ENCODE data around the gene ADGRF3. TPM values are rescaled to one million over a fixed set of nuclear protein-coding genes. Genes with fewer than 3 reads are reported as not detected.

ADGRF3 gene
- total and polyA plus RNA-seq, 2 of the 13 experiments (the other 11 are each of a cell fraction or from before 2014, with no cell fraction given), result 0.40 to 1.5 TPM

GRCh38 chr2:26346454-26347053, at the start of gene ADGRF3 (continued):
- no peak for TF ChIP-seq ZNF563 (CRISPR knock-in tag; IDR thresholded peaks at IDR 0.05)
- no peak for TF ChIP-seq POGZ (CRISPR knock-in tag; IDR thresholded peaks at IDR 0.05)
- TF ChIP-seq FOXP1 (IDR thresholded peaks at IDR 0.05), result no peak
- TF ChIP-seq FOXP1 (CRISPR knock-in tag; IDR thresholded peaks at IDR 0.05), result no peak
- TF ChIP-seq ZNF276 (CRISPR knock-in tag; IDR thresholded peaks at IDR 0.05; ENCODE audit: low read depth), result no peak
- TF ChIP-seq WIZ (CRISPR knock-in tag; IDR thresholded peaks at IDR 0.05), result 0 out of 2 replicates have a peak, but pooled peaks have one; percentile 53
- TF ChIP-seq ZNF224 (CRISPR knock-in tag; IDR thresholded peaks at IDR 0.05), result no peak
- TF ChIP-seq TAF1 (CRISPR knock-in tag; IDR thresholded peaks at IDR 0.05), result no peak
- TF ChIP-seq ZNF451 (CRISPR knock-in tag; IDR thresholded peaks at IDR 0.05), result no peak

DNA sequence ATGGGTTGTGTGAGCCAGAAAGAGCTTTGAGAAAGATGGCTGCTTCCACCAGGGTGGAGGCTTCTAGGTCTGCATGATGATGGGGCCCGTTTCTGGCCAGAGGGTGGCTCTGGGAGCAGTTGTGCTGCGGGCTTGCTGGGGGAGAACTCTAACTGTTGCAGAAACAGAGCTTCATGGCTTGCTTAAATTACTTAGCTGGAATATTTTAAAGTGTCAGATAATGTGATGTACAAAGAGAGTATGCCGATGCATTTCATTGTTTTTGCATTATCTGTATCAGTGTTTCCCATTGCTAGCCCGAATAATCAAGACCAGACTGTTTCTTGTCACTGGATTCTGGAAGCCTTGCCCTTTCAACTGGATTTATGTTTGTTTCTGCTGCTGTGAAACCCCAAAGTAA, 48.8 kb upstream of the ADGRF3 start:
- no peaks in the 10 kb centered on the region for H3K79me2 ChIP-seq (ENCODE audit: insufficient read depth, low read length)
- CTCF ChIA-PET (ENCODE audit: low intra/inter-chr PET ratio, low total read pairs), result no interaction called here
- BruUV-seq (replicated peaks), result no TSS peak
- 89% methylated on average over 4 of the region's 4 CpGs for WGBS (ENCODE audit: low lambda C conversion rate)
- H3K27ac ChIP-seq (ENCODE audit: extremely low read length, insufficient read depth, low read length), result no peak overlapping the region
- H3K4me2 ChIP-seq (ENCODE audit: low read depth, low read length), result no peak overlapping the region
- H3K4me3 ChIP-seq (replicated peaks in 1 of 3; ENCODE audit: insufficient read depth in 1 of 3, low read depth in 2 of 3, low read length in 3 of 3), result no peak overlapping the region
- intact Hi-C loops (cut with micrococcal nuclease; ENCODE audit: unreplicated experiment), result loop anchor here (5.0 kb wide), 1 partner anchor 62 kb away; no protein-coding TSS in a partner anchor
- no peaks in the 10 kb centered on the region for H3K27me3 ChIP-seq (ENCODE audit: control insufficient read depth in 1 of 2, insufficient read depth in 2 of 2, low read length in 2 of 2)
- H3K9me3 ChIP-seq (ENCODE audit: low read length), result no peaks in the 10 kb centered on the region
- no peaks in the 10 kb centered on the region for H4K20me1 ChIP-seq (ENCODE audit: insufficient read depth, low read length)
- DNase-seq (ENCODE audit: low spot score) (no peak), FAIRE-seq (no peak), ATAC-seq (peak; percentile 43; the same call in 2 of the 3 replicates)
- POLR2A ChIA-PET, result no interaction called here
- in situ Hi-C loops (cut with HindIII; ENCODE audit: extremely low pct_ligation_motif_present, low pct_unique_long_range_greater_than_20kb), result no loop called here
- no peak overlapping the region for H3K9ac ChIP-seq (ENCODE audit: insufficient read depth, low read depth, low read length)
- H3K4me1 ChIP-seq (ENCODE audit: insufficient read depth, low read length), result no peaks in the 10 kb centered on the region
- no peak overlapping the region for H2AFZ ChIP-seq (ENCODE audit: low read length)
- H3K36me3 ChIP-seq (replicated peaks in 1 of 2; ENCODE audit: control insufficient read depth in 1 of 2, insufficient read depth in 2 of 2, low read length in 2 of 2), result peaks cover 3 to 25% of the 10 kb centered on the region in 2 experiments
- TF ChIP-seq KMT2B (CRISPR knock-in tag; IDR thresholded peaks at IDR 0.05), result no peak
- no peak for TF ChIP-seq ZNF788 (CRISPR knock-in tag; IDR thresholded peaks at IDR 0.05; ENCODE audit: borderline replicate concordance)
- TF ChIP-seq TOE1 (CRISPR knock-in tag; IDR thresholded peaks at IDR 0.05), result no peak
- TF ChIP-seq, protein P1, sequence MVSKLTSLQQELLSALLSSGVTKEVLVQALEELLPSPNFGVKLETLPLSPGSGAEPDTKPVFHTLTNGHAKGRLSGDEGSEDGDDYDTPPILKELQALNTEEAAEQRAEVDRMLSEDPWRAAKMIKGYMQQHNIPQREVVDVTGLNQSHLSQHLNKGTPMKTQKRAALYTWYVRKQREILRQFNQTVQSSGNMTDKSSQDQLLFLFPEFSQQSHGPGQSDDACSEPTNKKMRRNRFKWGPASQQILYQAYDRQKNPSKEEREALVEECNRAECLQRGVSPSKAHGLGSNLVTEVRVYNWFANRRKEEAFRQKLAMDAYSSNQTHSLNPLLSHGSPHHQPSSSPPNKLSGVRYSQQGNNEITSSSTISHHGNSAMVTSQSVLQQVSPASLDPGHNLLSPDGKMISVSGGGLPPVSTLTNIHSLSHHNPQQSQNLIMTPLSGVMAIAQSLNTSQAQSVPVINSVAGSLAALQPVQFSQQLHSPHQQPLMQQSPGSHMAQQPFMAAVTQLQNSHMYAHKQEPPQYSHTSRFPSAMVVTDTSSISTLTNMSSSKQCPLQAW (CRISPR knock-in tag; IDR thresholded peaks at IDR 0.05), result no peak
- no peak for TF ChIP-seq MATR3 (CRISPR knock-in tag; IDR thresholded peaks at IDR 0.05)
- no peak for TF ChIP-seq GATAD1 (CRISPR knock-in tag; IDR thresholded peaks at IDR 0.05)
- TF ChIP-seq ZNF567 (CRISPR knock-in tag; IDR thresholded peaks at IDR 0.05; ENCODE audit: borderline replicate concordance), result no peak
- TF ChIP-seq, protein P2, sequence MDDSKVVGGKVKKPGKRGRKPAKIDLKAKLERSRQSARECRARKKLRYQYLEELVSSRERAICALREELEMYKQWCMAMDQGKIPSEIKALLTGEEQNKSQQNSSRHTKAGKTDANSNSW (CRISPR knock-in tag; IDR thresholded peaks at IDR 0.05; ENCODE audit: borderline replicate concordance), result no peak
- TF ChIP-seq, protein P3, sequence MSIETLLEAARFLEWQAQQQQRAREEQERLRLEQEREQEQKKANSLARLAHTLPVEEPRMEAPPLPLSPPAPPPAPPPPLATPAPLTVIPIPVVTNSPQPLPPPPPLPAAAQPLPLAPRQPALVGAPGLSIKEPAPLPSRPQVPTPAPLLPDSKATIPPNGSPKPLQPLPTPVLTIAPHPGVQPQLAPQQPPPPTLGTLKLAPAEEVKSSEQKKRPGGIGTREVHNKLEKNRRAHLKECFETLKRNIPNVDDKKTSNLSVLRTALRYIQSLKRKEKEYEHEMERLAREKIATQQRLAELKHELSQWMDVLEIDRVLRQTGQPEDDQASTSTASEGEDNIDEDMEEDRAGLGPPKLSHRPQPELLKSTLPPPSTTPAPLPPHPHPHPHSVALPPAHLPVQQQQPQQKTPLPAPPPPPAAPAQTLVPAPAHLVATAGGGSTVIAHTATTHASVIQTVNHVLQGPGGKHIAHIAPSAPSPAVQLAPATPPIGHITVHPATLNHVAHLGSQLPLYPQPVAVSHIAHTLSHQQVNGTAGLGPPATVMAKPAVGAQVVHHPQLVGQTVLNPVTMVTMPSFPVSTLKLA (IDR thresholded peaks at IDR 0.05), result no peak
- TF ChIP-seq, protein P4, sequence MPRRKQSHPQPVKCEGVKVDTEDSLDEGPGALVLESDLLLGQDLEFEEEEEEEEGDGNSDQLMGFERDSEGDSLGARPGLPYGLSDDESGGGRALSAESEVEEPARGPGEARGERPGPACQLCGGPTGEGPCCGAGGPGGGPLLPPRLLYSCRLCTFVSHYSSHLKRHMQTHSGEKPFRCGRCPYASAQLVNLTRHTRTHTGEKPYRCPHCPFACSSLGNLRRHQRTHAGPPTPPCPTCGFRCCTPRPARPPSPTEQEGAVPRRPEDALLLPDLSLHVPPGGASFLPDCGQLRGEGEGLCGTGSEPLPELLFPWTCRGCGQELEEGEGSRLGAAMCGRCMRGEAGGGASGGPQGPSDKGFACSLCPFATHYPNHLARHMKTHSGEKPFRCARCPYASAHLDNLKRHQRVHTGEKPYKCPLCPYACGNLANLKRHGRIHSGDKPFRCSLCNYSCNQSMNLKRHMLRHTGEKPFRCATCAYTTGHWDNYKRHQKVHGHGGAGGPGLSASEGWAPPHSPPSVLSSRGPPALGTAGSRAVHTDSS (CRISPR knock-in tag; conservative IDR thresholded peaks at IDR 0.05), result no peak
